HG03135 (cell line): ENCODE measurements around the gene PIK3R1.
"Not testable (repeated sequence)": the region's sequence is repeated elsewhere in the genome, so short reads cannot be mapped to it uniquely, and the experiment has no call there.

ENCODE experiments used
- ATAC-seq: cut with Tn5 transposase; IDR thresholded peaks from one replicate; pipeline ENCODE4 v1.9.1; 2021; ENCODE audit warnings: mild to moderate bottlenecking, moderate library complexity; ENCODE audit not compliant: unreplicated experiment

The PIK3R1 gene

DNA sequence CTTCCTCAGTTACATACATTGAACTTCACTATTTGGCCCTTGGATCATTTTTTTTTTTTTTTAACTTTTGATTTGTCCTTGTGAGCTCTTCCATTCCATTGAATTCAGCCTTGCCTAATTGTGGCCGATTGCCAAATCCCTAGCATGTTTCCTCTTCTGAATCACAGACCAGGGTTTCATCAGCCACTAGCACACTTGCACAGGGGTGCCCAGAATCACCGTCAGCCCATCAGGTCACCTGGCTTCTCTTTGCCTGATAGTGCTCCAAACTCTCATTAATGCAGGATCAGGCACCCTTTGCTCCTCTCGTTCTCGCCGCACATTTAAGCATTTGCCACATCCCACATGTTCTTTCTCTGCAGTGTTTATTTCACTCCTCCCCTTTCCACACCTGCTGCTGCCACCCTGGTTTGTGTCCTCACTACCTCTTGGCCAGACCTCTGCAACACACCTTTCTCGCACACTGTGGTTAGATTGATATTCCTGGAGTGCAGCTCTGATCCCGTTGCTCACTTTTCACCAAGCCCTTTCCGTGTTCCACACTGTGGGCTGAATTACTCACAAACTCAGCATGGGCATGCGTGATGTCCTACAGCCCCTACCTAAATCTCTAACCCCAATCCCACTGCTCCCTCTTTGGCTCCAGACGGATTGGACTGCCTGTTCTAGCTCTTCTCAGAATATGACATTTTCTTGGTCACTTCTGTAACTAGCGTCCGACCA lies 9.8 kb downstream of the PIK3R1 start:
- ATAC-seq: no peak

DNA sequence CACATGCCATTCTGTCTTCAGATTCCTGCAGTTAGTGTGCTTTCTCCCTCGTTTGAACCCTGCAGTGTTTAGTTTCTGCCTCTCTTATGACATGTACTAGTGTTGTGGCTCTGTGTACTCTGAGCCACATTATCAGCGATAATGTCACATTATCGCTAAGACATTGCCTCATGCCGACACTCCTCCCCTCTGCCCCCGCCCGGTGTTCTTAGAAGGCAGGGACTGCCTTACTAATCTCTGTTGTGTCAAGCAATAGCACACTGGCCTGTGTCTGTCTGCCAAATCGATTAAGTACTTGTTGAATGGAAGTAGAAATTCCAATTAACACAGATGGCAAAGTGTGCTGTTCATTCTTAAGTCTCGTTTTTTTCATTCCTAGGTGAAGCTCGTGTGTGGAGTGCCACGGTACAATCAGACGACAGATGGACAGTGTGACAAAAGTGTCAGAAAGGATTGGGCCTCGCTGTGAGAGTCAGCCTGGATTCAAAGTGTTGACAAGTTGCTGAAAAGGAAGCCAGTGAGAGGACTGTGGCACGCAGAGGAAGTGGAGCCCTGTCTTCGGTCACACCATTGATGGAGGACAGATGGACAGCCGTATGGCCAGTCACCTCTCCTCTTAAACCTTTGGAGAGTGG lies 10.5 kb downstream of the PIK3R1 start:
- no peak for ATAC-seq

DNA sequence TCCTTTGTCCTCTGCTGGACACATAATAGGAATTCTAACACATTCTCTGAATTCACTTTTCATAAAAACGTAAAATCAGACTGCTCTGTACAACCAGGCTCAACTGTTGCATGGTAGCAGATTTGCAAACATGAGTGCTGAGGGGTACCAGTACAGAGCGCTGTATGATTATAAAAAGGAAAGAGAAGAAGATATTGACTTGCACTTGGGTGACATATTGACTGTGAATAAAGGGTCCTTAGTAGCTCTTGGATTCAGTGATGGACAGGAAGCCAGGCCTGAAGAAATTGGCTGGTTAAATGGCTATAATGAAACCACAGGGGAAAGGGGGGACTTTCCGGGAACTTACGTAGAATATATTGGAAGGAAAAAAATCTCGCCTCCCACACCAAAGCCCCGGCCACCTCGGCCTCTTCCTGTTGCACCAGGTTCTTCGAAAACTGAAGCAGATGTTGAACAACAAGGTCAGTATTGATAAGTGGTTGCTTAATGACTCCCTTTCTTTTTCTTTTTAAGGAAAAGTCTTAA lies 11.1 kb downstream of the PIK3R1 start:
- ATAC-seq: no peak

DNA sequence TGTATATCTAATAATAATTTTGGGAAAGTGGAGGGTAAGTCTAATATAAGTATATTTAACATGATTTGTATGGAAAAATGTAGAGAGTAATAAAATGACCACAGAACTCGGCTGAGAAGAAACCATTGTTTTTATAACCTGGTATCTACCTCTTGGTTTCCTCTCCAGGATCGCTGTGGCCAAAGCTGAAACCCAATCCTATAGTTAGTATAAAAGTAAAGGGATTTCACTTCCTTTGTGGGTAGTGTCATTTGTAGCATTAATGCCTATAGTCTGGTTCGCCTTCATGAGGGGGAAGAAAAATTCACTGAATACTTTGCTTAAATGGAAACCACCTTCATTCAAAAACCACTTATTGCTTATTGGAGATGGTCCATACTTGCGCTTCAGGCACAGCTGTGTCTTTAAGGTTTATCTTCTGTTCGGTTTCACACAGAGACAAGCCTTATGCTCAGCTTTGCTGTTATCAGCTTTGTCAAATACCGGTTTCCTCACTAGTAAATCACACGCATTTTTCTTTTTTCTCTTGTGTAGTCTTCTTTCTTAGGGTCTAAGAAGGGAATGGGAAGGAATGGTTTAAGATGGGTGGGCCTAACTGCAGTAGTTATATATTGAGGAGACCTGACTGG lies 12.1 kb downstream of the PIK3R1 start:
- no peak for ATAC-seq

DNA sequence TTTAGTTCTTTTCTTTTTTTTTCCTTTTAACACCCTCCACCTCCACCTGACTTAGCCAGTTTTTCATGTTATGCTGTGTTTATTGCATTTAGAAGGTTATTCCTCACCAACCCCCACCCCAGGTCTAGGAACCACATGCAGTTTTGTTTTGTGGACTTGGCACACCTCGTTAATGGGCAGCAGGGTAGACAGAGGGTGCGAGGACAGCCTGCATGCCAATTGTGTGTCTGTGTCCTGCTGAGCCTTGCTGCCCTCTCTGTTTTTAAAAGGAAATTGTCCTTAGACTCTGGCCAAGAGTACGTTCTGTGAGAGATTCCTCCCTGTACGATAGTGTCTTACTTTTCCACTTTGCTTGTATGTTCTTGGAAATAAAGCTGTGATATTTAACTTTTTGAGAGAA lies 13.9 kb downstream of the PIK3R1 start:
- no peak for ATAC-seq

DNA sequence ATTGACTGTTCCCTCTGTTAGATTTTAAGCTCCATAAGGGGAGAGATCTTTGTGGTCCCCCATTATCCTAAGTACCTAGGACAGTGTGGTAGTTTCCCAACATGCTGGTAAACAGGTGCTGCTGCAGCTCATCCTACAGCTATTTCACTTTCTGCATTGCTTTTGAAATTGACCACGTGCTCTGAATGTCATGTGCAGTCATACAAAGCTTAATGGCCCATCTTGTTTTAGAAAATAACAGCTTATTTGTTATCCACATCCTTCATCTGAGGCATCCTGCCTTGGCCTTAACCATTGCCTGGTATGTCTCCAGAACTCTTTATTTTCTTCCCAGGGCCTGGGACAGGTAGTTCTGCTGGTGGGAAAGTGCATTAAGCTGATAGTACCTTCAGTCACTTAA lies 14.7 kb downstream of the PIK3R1 start:
- ATAC-seq: no peak

DNA sequence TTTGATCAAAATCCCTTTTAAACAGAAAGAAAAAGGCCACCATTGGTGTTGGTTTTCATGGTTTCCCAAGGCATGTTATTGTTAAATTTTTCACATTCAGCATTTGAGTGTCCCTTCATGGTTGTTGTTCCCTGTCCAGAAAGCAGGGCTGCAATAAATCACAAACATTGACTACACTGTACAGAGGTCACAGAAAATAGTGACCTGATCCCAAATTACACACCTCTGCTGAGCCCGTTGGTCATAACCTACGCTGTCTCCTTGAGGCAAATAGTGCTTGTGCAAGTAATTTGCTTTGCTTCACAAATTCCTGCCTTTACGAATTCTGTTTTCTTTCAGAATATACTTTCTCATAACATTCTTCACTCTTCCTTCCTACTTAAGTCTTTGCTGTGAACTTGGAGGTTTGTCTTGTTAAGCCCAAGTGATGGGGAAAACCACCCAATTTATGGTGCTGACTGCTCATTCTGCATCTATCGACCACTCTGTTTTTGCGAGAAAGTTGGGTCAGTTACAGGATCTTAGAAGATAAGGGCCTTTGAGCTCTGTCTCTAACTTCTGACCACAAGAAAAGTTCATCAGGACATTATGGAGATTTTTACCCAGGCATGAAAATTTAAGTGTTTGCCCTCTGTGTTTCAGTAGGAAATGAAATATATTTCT lies 16.0 kb downstream of the PIK3R1 start:
- no peak for ATAC-seq

DNA sequence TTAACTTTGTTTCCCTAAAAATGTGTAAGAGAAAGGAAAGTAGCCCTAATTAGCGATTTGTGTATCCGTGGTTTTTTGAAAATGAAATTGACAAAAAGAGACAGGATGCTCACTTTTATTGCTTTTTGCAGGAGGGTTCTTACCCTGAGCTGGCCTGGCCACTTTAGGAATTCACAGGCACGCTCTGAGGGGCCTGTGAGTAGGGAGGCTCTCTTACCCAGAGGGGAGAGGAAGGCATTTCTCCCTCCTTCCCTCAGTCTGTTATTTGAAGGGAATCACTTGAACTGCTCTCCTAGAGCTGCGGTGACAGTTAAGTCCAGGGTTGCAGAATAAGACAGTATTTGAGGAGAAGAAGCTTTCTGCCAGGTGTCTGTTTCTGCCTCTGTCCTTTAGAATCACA lies 16.7 kb downstream of the PIK3R1 start:
- no peak for ATAC-seq

DNA sequence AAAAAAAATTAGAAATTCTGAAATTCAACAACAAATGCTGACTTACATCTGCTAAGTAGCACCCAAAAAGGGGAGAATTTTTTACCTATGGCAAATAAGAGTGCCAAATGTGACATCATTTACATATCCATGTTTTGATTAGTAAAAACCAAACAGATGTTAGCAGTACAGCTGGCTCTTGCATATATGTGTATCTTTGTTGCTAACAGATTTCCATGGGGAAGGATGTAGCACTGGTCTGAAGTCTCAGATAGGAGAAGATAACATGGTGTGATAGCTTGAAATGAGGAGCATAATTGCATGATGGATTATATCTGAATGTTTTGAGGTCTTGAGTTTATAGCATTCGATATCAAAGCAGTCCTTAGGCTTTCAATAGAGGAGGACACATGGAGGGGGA lies 17.5 kb downstream of the PIK3R1 start:
- no peak for ATAC-seq

DNA sequence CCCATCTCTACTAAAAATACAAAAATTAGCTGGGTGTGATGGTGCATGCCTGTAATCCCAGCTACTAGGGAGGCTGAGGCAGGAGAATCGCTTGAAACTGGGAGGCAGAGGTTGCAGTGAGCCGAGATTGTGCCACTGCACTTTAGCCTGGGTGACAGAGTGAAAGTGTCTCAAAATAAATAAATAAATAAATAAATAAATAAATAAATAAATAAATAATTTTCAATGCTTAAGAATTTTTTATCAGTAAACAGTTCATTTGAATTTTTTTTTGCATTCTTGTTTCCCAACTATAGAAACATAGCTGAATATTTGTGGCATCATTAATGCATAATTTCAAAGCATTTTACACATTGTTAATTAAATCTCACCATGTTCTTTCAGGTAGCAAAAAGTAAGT lies 19.7 kb downstream of the PIK3R1 start:
- not testable (repeated sequence) for ATAC-seq

DNA sequence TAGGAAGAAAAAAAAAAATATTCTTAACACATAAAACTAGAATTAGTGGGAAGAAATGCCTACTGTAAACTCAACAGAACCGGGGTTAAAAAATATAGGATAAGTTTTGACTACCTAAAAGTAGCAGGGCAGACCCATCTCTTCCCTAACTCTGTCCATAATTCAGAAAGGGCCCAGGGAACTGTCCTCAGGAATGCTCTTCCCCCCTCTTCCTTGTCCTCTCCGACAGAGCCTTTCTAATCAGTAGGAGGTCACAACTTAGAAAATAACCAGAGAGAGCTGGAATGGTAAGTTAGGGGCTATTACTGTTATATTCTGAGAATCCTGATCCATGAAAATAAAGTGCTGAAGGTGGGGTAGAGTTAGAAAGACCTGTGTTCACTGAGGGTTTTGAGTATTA lies 22.2 kb downstream of the PIK3R1 start:
- no peak for ATAC-seq

DNA sequence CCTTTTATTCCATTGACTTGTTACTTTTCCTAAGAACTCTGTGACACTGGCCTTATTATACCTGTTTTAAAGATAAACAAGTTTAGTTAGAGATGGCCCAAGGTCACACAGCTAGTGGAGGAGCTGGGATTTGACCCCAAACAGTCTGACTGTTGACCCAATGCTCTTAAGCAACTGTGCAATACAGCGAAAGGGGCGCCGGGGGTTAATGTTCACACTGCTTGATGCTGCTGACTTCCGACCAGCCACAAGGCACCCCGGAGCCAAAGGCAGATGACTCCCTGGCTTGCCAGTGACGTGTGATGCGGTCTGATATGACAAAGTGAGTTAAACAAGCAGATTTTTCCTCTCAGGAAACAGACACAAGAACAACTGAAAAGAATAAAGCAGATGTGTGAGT lies 23.9 kb downstream of the PIK3R1 start:
- peak; percentile 96 for ATAC-seq

DNA sequence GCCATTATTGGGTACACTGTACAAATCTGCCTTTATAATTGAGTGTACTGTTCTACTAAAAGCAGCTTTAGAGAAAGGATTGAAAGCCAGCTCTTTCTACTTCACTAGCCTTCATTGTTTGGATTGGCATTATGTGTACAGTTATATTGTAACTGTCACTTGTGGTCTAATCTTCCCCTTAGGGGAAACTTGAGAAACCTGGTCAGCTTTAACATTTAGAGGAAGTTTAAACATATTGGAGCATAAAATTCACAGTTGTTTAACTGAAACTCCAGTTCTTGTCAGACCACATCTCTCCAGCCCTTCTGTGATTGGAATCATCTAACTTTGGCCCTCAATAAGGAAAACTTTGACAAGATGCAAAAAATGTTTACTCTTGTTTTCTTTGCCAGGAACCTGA lies 24.6 kb downstream of the PIK3R1 start:
- peak; percentile 45 for ATAC-seq

DNA sequence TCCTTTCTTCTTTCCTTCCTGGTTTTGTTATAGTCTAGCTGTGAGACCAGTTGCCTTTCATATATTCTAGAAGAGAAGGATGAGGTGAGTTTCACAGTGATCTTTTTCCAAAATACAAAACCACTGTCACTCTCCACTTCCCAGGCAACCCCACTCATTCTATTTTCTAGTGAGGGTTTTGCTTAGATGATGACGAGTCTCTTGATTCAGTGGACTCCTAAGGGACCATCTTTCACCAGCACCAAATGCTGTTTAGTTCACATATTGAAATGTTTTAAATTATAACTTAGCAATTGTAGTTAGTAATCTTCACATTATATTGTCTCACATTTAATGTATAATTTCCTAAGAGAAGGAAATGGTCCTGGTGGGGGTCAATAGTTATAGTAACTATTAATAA lies 25.2 kb downstream of the PIK3R1 start:
- no peak for ATAC-seq

DNA sequence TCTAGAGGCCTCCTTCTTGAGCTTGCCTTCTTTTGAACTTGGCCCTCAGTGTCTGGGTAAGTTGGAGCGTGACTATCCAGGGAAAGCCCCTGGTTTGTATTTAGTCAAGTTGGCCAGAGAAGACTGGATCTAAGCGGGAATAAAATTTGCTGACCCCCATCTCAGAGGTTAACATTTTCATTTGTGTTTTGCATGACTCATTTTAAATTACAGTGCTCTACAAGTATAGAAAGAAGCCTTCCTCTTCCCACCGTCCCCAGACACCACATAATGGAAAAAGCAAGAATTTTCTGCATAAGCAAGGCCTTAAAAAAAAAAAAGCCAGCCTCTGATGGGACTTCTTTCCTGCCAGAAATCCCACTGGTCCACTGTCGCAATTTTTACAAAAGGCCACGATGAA lies 27.2 kb downstream of the PIK3R1 start:
- no peak for ATAC-seq

DNA sequence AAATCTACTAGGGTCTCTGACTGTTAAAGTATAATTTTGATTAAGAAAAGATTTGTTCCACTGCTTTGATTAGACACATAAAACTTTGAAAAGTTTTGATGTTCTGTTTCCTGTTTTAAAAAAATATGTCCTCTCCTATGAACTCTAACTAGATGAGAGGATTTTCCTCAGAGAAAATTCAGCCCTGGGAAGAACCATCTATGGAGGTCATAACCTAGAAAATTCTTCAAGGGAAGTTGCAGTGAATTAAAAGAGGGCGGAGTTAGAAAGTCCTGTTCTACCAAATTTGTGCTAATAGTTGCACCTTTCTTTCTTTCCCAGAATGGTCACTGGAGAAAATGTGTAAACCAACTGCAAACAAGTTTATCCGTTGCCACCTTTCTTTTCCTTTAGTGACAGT lies 27.7 kb downstream of the PIK3R1 start:
- no peak for ATAC-seq

DNA sequence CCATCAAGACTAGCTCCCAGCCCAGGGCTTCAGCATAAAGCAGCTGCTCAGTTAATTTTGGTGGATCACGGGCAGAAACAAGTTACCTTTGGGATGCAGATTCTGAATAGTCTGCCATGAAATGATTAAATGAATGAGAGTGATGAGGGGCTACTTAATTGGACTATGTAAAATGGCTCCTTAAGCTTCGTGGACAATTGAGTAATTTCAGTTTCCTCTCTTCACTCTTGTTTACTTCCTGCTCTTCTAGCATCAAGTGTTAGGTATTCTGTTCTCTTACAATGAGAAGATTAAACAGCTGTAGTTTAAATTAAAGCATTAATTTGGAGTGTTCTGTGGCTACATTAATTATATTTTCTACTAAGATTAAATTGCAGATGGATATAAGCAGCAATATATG lies 28.1 kb downstream of the PIK3R1 start:
- no peak for ATAC-seq

DNA sequence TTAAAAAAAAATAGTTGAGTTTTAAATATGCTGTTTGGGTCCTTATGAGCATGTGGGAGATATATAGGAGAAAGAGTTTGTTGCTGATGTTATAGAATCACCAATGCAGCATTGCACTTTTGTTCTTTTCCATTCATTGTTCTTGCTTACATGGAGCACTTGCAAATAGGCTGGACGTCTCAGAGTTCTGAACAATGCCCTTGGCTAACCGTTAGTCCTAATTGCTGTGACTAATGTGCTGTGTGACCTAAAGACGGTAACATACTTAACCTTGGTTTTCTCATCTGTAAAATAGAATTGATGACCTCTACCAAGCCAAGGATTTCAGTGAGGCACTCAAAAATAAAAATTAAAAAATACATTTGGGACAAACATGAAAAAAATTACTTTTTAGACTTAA lies 29.8 kb downstream of the PIK3R1 start:
- no peak for ATAC-seq

DNA sequence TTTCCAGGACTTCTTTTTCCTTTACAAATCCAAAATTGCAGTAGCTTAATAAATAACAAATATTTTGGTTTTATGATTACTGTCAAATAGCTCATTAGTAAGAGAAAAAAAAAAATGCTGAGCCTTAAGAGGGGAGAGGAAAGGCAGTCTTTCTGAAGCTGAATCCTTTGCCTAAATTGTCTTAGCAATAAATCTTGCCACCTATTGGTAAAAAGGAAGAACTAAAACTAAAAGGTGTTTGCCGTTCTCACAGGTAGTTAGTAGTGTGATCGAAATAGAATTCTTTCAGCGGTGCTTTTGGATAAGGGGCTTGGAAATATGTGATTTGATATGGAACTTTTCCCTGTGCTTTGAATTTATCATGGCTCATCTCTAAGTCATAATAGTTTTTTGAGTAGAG lies 31.2 kb downstream of the PIK3R1 start:
- ATAC-seq: no peak

DNA sequence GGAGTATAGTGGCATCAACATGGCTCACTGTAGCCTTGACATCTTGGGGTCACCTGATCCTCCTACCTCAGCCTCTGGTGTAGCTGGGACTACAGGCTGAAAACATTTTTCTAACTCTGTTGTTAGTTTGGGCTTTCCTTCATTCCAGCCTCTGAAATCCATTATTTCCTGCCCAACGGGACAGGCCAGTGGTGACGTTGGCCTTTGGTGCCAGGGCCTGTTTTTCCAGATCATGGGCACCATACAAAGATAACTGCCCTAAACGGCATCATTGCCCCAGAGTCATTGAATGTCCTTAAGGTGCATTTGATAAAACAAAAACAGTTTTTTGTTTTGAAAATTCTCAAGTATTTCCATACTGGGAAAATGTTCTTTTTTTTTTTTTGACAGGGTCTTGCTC lies 32.1 kb downstream of the PIK3R1 start:
- ATAC-seq: no peak

DNA sequence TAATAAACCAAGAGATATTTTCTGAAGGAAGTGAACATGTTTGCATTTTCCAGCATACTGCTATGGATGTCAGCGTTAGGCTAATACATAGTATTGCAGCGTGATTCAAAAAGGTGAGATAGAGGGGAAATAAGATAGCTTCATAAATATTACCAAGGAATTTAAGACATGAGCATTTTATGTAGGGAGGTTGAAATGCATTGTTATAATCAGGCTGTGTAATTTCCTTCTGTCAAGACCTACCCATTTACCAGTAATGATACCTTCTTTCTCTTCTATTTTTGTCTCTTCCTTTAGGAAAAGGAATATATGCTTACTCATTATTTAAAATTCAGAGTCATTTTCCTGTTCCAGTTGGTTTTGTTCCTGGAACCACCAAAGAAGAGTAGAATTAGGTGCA lies 33.3 kb downstream of the PIK3R1 start:
- ATAC-seq: no peak

DNA sequence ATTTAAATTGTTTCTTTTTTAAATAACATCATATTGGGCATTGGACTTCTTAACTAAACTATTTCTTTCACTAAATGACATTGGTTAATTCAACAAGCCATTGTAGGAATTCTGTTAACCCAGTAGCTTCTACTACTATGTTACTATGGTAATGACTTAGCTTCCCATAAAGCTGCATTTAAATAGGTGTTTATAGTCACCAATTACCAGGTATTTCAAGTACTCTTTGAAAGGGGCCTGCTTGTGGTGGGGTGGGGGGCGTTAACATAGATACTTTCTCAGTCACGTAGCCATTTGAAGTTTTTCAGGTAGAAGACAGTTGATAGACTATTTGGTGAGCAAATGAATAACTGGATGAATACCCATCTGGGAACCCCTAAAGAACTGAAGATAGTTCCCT lies 34.0 kb downstream of the PIK3R1 start:
- no peak for ATAC-seq
